NB4 (cell line): ENCODE measurements around the gene F13A1.

Experiments
- DNase-seq: peaks from one replicate; pipeline ENCODE4 v3.0.0; 2010; ENCODE audit warnings: low read depth
- H3K4me3 ChIP-seq: one replicate; pipeline ENCODE4 v1.5.1; 2011; ENCODE audit warnings: mild to moderate bottlenecking, low read depth, low read length, moderate library complexity
- MYC ChIP-seq: IDR thresholded peaks from 2 replicates; pipeline ENCODE4 v1.6.1; 2011; ENCODE audit warnings: low read depth, low read length
- POLR2A ChIP-seq: IDR thresholded peaks from 2 replicates; pipeline ENCODE4 v1.6.1; 2011; ENCODE audit warnings: mild to moderate bottlenecking; ENCODE audit not compliant: insufficient read length; ENCODE audit errors: extremely low read depth
- TF ChIP-seq, protein P1 (sequence below): IDR thresholded peaks from 2 replicates; pipeline ENCODE4 v1.6.1; 2011; ENCODE audit warnings: low read depth, low read length
- TF ChIP-seq, protein P2 (sequence below): IDR thresholded peaks from one replicate; pipeline ENCODE4 v1.5.1; 2012; ENCODE audit warnings: low read depth, low read length

The F13A1 gene

GRCh38 chr6:6166064-6166463 is 154.4 kb downstream of the F13A1 start:
- H3K4me3 ChIP-seq: no peak overlapping the region
- DNase-seq: no peak
- TF ChIP-seq MYC: no peak
- TF ChIP-seq, protein P1, sequence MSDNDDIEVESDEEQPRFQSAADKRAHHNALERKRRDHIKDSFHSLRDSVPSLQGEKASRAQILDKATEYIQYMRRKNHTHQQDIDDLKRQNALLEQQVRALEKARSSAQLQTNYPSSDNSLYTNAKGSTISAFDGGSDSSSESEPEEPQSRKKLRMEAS: no peak
- TF ChIP-seq POLR2A: no peak
- TF ChIP-seq, protein P2, sequence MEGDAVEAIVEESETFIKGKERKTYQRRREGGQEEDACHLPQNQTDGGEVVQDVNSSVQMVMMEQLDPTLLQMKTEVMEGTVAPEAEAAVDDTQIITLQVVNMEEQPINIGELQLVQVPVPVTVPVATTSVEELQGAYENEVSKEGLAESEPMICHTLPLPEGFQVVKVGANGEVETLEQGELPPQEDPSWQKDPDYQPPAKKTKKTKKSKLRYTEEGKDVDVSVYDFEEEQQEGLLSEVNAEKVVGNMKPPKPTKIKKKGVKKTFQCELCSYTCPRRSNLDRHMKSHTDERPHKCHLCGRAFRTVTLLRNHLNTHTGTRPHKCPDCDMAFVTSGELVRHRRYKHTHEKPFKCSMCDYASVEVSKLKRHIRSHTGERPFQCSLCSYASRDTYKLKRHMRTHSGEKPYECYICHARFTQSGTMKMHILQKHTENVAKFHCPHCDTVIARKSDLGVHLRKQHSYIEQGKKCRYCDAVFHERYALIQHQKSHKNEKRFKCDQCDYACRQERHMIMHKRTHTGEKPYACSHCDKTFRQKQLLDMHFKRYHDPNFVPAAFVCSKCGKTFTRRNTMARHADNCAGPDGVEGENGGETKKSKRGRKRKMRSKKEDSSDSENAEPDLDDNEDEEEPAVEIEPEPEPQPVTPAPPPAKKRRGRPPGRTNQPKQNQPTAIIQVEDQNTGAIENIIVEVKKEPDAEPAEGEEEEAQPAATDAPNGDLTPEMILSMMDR: no peak

- TF ChIP-seq, protein P2: no peak
- TF ChIP-seq MYC (no peak), POLR2A (no peak)
- TF ChIP-seq, protein P1: no peak
- no peak for DNase-seq
- H3K4me3 ChIP-seq: no peak overlapping the region
These were observed 156.1 kb downstream of the F13A1 start for GRCh38 chr6:6164367-6164766.

DNA sequence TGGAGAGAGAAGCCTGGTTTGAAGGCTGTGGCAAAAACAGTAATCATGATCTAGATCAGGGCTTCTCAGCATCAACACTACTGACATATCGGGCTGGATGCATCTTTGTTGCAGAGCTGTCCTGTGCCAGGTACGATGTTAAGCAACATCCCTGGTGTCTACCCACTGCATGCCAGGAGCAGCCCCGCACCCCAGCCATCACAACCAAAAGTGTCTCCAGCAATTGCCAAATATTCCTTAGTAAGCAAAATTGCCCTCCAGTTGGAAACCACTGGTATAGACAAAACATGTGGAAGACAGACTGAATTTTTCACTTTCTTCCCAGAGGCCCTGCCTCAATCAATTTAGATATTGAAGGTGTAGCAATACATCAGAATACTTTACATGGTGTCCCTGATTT is 166.1 kb downstream of the F13A1 start:
- no peak overlapping the region for H3K4me3 ChIP-seq
- TF ChIP-seq MYC (no peak), POLR2A (no peak)
- TF ChIP-seq, protein P2: no peak
- TF ChIP-seq, protein P1: no peak
- DNase-seq: no peak

GRCh38 chr6:6152060-6152459 is 168.4 kb downstream of the F13A1 start:
- TF ChIP-seq POLR2A: no peak
- H3K4me3 ChIP-seq: no peak overlapping the region
- DNase-seq: no peak

DNA sequence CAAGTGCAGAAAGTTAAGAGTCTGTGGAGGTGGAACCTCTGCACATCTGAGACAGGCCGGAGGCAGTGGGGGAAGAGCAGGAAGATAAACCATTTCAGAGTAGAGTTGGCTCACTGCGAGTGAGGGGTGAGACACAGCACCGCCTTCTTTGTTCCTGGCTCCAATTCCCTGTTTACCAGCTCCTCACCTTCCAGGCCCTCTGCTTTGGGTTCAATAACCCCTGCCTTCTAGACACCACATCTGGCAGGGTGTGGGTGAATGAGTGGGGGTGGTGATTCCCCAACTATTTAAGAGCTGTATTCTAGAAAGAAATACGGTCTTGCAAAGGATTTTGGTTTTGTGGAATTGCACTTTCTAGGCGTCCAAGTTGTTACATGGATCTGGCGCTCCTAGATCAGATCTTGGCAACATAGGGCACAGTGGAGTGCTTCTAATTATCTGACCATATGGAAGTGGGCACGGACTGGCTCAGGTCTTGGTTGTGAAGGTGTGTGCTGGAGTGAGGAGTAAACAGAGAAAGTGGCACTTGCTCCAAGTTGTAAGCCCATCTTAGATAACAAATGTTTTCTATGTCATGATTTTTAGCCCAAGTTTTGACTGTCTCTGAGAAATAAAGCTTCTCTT is 172.2 kb downstream of the F13A1 start:
- no peak overlapping the region for H3K4me3 ChIP-seq
- no peak for DNase-seq
- TF ChIP-seq, protein P2: no peak
- TF ChIP-seq, protein P1: no peak
- TF ChIP-seq POLR2A (no peak), MYC (no peak)

GRCh38 chr6:6131492-6132109 is 188.9 kb downstream of the F13A1 start:
- peak; percentile 36 for DNase-seq
- no peak overlapping the region for H3K4me3 ChIP-seq
- TF ChIP-seq, protein P2: peak; percentile 51
- TF ChIP-seq MYC: no peak
